GM06990 (cell line): ENCODE results near the gene DDX24.

ENCODE experiments used
- DNase-seq: peaks from one replicate; pipeline ENCODE4 v3.0.0-alpha.2; 2011; ENCODE audit not compliant: insufficient read length; ENCODE audit errors: extremely low read depth
- H3K27me3 ChIP-seq: replicated peaks from 2 replicates; pipeline ENCODE4 v1.6.0; 2011; ENCODE audit warnings: low read length; ENCODE audit not compliant: control insufficient read depth, insufficient read depth
- H3K36me3 ChIP-seq: 2 replicates; pipeline ENCODE4 v1.5.1; 2011; ENCODE audit warnings: low read length; ENCODE audit not compliant: control insufficient read depth, insufficient read depth
- H3K4me3 ChIP-seq: replicated peaks from 2 replicates; pipeline ENCODE4 v1.5.1; 2011; ENCODE audit warnings: low read depth, mild to moderate bottlenecking, control low read depth, low read length
- TF ChIP-seq, protein P1 (sequence below): IDR thresholded peaks from 2 replicates; pipeline ENCODE4 v1.5.1; 2011; ENCODE audit warnings: low read length, control low read depth, mild to moderate bottlenecking, inconsistent platforms; ENCODE audit not compliant: insufficient read depth, poor library complexity, severe bottlenecking

Gene DDX24, protein sequence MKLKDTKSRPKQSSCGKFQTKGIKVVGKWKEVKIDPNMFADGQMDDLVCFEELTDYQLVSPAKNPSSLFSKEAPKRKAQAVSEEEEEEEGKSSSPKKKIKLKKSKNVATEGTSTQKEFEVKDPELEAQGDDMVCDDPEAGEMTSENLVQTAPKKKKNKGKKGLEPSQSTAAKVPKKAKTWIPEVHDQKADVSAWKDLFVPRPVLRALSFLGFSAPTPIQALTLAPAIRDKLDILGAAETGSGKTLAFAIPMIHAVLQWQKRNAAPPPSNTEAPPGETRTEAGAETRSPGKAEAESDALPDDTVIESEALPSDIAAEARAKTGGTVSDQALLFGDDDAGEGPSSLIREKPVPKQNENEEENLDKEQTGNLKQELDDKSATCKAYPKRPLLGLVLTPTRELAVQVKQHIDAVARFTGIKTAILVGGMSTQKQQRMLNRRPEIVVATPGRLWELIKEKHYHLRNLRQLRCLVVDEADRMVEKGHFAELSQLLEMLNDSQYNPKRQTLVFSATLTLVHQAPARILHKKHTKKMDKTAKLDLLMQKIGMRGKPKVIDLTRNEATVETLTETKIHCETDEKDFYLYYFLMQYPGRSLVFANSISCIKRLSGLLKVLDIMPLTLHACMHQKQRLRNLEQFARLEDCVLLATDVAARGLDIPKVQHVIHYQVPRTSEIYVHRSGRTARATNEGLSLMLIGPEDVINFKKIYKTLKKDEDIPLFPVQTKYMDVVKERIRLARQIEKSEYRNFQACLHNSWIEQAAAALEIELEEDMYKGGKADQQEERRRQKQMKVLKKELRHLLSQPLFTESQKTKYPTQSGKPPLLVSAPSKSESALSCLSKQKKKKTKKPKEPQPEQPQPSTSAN

DNA sequence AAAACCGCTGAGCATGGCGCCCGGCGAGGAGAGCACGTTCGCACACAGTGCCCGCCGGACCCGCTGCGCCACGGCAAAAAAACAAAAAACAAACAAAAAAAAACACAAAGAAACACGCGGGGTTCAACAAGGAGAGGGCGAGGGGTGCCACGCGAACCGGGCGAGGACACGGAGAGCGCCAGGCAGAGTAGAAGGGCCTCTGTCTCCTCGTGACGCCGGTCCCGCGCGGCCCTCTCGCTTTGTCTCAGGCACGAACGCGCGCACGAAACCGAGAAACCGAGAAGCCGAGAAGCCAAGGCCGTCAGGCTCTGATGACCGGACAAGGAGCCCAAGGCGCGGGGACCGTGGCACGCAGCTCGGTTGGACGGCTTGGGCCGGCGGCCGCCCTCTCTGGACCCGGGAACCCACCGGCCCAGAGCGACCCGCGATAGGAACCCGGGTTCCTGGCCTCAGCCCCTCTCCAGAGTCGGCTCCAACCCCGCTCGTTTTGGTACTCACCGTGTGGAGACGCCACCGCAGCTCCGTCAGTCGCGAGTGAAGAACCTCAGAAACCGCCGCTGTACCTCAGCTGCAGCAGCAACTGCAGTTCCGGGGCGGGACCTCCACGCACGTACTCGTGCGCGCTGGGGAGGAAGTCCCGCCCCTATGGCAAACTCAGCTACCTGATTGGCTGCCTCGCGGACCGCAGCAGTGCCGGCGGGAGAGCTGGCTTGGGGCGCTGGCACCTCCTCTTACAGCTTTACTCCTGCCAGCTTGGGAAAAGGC, at the start of gene DDX24, which contains the start of gene IFI27L1:
Gene DDX24 (minus strand): TSS at position 582 of the 765 bp plus-strand sequence. CDS start 1,460 bp downstream, outside the sequence.
Gene IFI27L1 (plus strand): TSS at position 690 of the 765 bp plus-strand sequence. CDS start 15,628 bp downstream, outside the sequence.
- peak; percentile 95 for DNase-seq
- H3K36me3 ChIP-seq, result peaks cover 1% of the 10 kb centered on the region
- TF ChIP-seq, protein P1, sequence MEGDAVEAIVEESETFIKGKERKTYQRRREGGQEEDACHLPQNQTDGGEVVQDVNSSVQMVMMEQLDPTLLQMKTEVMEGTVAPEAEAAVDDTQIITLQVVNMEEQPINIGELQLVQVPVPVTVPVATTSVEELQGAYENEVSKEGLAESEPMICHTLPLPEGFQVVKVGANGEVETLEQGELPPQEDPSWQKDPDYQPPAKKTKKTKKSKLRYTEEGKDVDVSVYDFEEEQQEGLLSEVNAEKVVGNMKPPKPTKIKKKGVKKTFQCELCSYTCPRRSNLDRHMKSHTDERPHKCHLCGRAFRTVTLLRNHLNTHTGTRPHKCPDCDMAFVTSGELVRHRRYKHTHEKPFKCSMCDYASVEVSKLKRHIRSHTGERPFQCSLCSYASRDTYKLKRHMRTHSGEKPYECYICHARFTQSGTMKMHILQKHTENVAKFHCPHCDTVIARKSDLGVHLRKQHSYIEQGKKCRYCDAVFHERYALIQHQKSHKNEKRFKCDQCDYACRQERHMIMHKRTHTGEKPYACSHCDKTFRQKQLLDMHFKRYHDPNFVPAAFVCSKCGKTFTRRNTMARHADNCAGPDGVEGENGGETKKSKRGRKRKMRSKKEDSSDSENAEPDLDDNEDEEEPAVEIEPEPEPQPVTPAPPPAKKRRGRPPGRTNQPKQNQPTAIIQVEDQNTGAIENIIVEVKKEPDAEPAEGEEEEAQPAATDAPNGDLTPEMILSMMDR, result no peak
- peak within 1 kb of the TSS; percentile 90 for H3K4me3 ChIP-seq
- H3K27me3 ChIP-seq, result no peaks in the 10 kb centered on the region

DNA sequence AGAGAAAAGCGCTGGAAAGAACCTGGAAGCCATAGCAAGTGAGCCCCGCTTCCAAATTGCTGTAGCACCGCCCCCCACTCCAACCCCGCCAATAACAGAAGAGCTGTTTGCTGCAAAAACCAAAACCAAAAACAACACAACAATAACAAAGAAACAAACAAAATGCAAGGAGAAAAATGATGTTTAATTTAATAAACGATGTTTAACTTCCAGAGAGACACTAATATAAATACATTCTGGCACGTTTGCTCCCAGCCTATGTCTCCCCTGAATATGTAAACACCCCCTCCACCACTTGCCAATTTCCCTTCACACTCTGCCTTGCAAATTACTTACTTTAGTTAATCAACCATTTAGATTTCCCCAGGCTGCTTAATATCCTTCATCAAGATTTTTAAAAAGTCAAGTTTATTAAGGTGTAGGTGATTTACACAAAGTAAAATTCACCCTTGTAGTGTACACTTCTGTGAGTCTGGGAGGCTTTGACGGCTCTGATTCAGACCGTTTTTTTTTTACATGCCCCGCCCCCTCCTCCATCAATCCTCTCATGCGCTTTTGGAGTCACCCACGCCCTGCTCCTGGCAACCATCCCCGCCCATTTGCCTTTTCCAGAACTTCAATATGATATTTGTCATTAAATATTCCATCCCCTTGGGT, 48.9 kb upstream of the DDX24 start:
- Histone ChIP-seq H3K36me3 (peaks cover 5% of the 10 kb centered on the region), H3K4me3 (peak overlapping the region; percentile 88), H3K27me3 (no peaks in the 10 kb centered on the region)
- DNase-seq, result no peak
- TF ChIP-seq, protein P1, result no peak

DNA sequence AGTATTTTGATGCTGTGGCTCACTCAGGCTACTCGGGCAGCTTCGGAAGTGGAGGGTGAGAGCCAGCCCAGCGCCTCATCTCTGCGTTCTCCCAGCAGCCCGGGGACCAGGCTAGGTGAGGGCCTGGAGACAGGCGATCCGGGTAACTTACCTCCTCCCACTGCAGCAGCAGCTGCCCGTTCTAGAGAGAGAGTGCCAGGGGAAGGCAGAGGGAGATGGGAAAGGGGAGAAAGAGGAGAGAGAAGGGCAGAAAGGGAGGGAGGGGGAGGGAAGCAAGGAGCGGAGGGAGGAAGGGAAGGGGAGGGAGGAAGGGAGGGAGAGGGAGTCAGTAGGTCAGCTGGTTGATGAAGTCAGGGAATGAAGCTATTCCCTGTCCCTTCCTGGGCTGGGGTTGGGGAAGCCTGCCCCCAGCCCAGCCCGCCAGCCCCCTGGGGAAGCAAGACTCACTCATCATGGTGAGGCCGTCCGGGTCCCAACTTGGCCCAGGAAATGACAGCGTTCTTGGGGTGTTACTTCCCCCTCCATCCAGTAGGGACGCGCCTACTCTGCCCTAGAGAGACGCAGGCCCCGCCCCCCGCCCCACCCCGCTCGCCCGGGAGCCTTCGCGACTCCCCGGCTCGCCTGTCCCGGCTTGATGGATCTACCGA, 48.2 kb upstream of the DDX24 start, which contains the start of gene IFI27L2:
Gene IFI27L2 (minus strand): TSS at position 494 of the 647 bp plus-strand sequence. CDS start 40 bp downstream, at position 454.
- TF ChIP-seq, protein P1, result peak; percentile 33
- Histone ChIP-seq H3K36me3 (peaks cover 5% of the 10 kb centered on the region), H3K4me3 (peak within 1 kb of the TSS; percentile 88), H3K27me3 (no peaks in the 10 kb centered on the region)
- peak; percentile 80 for DNase-seq

DNA sequence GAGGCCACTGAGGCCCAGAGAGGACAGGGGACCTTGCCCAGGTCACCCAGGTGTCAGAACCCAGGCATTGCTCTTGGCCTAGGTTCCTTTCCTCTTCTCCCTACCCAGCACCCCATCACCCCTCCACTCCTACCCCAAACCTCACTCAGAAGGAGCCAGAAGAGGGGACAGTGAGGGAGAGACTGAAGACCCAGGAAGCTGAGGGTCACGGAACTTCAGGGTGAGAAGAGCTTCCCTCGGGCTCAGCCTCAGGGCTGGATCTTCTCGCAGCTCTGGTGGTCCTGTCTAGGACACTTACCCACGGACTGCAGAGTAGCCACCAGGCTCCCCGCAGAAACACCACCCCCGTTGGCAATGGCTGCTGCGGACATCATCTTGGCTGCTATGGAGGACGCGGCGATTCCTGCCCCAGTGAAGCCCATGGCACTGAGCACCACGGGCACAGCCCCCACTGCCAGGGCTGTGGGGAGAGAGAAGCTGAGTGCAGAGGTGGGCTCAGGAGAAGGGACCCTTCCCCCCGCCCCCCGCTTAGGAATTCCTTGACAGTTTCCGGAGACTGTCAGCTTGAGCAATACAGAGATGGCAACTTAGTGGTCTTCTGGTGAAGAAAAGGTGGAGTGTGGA, 47.3 kb upstream of the DDX24 start:
- TF ChIP-seq, protein P1, result no peak
- H3K36me3 ChIP-seq, result peaks cover 5% of the 10 kb centered on the region
- no peak for DNase-seq
- peak overlapping the region; percentile 88 for H3K4me3 ChIP-seq
- no peaks in the 10 kb centered on the region for H3K27me3 ChIP-seq
